Measurements from ENCODE around the gene NISCH.

NISCH gene

GRCh38 chr3:52430416-52430810 lies 25.0 kb upstream of the NISCH start:
- H3K4me3 ChIP-seq (ENCODE audit: low read depth, low read length) = no peak overlapping the region
- TF ChIP-seq, protein P1, sequence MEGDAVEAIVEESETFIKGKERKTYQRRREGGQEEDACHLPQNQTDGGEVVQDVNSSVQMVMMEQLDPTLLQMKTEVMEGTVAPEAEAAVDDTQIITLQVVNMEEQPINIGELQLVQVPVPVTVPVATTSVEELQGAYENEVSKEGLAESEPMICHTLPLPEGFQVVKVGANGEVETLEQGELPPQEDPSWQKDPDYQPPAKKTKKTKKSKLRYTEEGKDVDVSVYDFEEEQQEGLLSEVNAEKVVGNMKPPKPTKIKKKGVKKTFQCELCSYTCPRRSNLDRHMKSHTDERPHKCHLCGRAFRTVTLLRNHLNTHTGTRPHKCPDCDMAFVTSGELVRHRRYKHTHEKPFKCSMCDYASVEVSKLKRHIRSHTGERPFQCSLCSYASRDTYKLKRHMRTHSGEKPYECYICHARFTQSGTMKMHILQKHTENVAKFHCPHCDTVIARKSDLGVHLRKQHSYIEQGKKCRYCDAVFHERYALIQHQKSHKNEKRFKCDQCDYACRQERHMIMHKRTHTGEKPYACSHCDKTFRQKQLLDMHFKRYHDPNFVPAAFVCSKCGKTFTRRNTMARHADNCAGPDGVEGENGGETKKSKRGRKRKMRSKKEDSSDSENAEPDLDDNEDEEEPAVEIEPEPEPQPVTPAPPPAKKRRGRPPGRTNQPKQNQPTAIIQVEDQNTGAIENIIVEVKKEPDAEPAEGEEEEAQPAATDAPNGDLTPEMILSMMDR (conservative IDR thresholded peaks at IDR 0.05; ENCODE audit: low read depth, low read length) = no peak
- no peak for DNase-seq (ENCODE audit: low read depth)

DNA sequence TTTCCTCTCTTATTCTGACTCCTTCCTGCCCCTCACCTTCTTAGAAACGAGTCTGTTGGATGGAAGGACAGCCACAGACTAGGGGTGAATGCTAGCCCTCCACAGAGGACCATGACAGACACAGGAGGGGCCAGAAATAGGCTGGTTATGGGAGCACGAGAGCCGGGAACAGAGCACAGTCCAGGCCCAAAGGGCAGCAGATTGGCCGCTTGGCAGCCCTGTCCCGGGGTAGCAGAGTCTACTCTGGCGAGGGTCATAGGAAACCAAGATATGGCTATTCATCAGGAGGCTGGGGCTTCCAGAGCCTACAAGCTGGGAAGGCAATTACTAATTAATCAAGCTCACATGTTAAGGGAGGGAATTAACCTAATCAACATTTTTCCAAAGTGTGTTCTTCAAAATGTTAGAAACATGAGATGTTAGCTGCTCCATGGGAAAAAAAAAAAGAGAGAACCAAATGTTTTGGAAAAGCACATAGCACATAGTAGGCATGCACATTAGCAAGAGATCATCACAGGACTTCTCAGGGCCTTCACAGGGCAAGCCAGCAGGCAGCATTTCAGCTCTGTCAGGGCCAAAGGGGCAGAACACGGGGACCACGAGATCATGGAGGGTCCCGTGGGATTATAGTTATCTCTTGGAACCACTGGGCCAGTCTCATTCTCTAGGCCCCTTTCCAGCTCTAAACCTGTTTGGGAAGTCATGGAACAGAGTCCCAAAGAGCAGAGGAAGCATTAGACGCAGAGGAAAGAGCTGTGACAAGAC lies 23.8 kb upstream of the NISCH start:
- DNase-seq (ENCODE audit: low read depth) = no peak
- no peak overlapping the region for H3K4me3 ChIP-seq (ENCODE audit: low read depth, low read length)
- TF ChIP-seq, protein P1 (conservative IDR thresholded peaks at IDR 0.05; ENCODE audit: low read depth, low read length) = no peak

- DNase-seq (ENCODE audit: low read depth) = no peak
- TF ChIP-seq, protein P1 (conservative IDR thresholded peaks at IDR 0.05; ENCODE audit: low read depth, low read length) = no peak
- no peak overlapping the region for H3K4me3 ChIP-seq (ENCODE audit: low read depth, low read length)
Measured at GRCh38 chr3:52432225-52432624, 23.2 kb upstream of the NISCH start.

DNA sequence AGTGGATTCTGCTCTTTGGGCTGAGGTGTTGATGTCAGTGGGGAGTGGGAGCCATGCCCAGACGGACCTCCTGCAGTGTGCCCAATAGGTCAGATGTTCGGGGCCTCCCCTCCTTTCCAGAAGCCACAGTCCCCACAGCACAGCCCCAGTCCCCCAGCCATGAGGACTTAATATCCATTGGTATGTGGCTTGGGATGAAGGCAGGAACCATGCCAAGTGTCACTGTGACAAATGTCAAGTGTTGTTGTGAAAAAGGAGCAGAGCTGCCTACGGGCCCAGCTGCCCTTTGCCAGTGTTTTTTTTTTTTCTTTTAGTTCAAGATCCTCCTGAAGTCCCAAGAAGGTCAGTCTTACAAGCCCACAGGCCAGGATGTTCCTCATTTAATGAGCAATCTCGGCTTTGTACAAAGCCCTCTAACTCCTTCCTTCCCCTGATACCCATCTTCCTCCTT lies 22.7 kb upstream of the NISCH start:
- no peak for DNase-seq (ENCODE audit: low read depth)
- TF ChIP-seq, protein P1 (conservative IDR thresholded peaks at IDR 0.05; ENCODE audit: low read depth, low read length) = no peak
- no peak overlapping the region for H3K4me3 ChIP-seq (ENCODE audit: low read depth, low read length)

DNA sequence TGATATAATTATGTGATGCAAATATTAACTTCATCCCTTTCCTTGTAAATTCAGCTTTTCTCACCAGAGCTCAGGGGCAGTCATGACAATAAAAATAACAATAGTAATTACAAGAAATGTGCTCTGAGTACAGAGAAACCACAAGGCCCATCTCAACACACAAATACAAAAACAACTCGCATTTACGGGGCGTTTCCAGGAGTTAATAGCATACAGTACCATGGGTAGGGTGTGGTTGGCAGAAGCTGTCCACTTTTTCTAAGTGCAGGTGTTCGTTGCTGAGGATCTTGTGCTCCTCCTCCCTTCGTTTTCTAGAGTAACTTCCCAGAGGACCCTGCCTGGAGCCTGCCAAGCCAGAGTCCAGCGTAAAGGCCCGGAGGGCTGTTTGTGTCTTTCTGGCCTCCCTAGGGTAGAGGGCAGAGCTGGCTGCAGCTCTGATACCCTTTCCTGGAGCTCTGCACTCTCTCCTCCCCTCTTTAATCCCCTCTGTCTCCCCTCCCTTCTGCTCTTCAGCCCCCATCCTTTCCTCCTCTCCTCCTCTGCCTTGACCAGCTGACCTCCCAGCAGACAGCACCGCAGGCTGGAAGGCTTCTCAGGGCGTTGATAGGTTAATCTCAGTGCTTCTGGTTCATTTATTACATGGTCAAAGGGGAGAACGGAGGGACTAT lies 21.9 kb upstream of the NISCH start:
- no peak for DNase-seq (ENCODE audit: low read depth)
- TF ChIP-seq, protein P1 (conservative IDR thresholded peaks at IDR 0.05; ENCODE audit: low read depth, low read length) = no peak
- H3K4me3 ChIP-seq (ENCODE audit: low read depth, low read length) = no peak overlapping the region

DNA sequence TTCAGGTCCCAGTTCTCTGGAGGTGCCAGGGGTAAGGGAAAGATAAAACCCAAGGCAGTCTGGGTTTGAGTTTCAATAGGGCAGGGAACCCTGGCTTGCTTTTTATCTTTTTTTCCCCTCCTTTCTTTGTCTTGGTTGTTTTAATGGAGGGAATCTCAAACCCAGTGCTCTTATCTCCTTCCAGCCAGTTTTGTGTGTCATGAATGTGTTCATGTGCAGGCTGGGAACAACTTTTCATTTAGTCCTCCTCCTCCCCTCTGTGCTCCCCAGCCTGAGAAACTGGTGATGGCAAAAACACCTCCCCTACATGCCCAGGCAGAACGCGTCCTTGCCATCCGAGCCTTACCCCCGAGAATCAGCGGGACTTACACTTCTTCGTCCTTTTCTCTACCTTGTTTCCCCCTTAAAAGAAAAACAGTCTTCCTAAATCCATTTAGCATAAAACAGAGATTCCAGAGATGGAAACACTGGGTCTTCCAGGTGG lies 21.4 kb upstream of the NISCH start:
- no peak overlapping the region for H3K4me3 ChIP-seq (ENCODE audit: low read depth, low read length)
- TF ChIP-seq, protein P1 (conservative IDR thresholded peaks at IDR 0.05; ENCODE audit: low read depth, low read length) = no peak
- no peak for DNase-seq (ENCODE audit: low read depth)

All from choroid plexus epithelial cell (primary cell).